8988T (cell line): ENCODE results near the gene SNRNP40.
A peak's percentile ranks its signal among the peaks of the same experiment; 100 is the strongest.
"Not testable (repeated sequence)": the region's sequence is repeated elsewhere in the genome, so short reads cannot be mapped to it uniquely, and the experiment has no call there.

Source experiments
- DNase-seq: peaks from one replicate; pipeline ENCODE4 v3.0.0; 2011

SNRNP40 gene

GRCh38 chr1:31296486-31297276, at the start of gene SNRNP40, which contains the start of gene ZCCHC17:
Gene SNRNP40 (minus strand): TSS chr1:31296788. CDS start chr1:31296751, 37 bp downstream.
Gene ZCCHC17 (plus strand): TSS chr1:31297032. CDS start chr1:31310099, 13,067 bp downstream.
- peak; percentile 71 for DNase-seq

- no peak for DNase-seq
Observed at GRCh38 chr1:31345635-31346034, 49.0 kb upstream of the SNRNP40 start.

- no peak for DNase-seq
Observed at GRCh38 chr1:31344503-31344902, 47.9 kb upstream of the SNRNP40 start.

GRCh38 chr1:31336687-31337467, 40.3 kb upstream of the SNRNP40 start:
- no peak for DNase-seq

- peak; percentile 8 for DNase-seq
Observed at GRCh38 chr1:31335007-31335406, 38.4 kb upstream of the SNRNP40 start.

GRCh38 chr1:31327381-31327780, 30.8 kb upstream of the SNRNP40 start:
- DNase-seq, result no peak

GRCh38 chr1:31326461-31326860, 29.9 kb upstream of the SNRNP40 start:
- no peak for DNase-seq

GRCh38 chr1:31324992-31325391, 28.4 kb upstream of the SNRNP40 start:
- DNase-seq, result no peak

GRCh38 chr1:31324093-31324492, 27.5 kb upstream of the SNRNP40 start:
- no peak for DNase-seq

- no peak for DNase-seq
Observed at GRCh38 chr1:31318146-31318545, 21.6 kb upstream of the SNRNP40 start.

- no peak for DNase-seq
Observed at GRCh38 chr1:31315902-31316301, 19.3 kb upstream of the SNRNP40 start.

- DNase-seq, result no peak
Observed at GRCh38 chr1:31310198-31310597, 13.6 kb upstream of the SNRNP40 start.

GRCh38 chr1:31308036-31308435, 11.4 kb upstream of the SNRNP40 start:
- DNase-seq, result no peak

GRCh38 chr1:31306278-31306677, 9.7 kb upstream of the SNRNP40 start:
- no peak for DNase-seq

- DNase-seq, result no peak
Observed at GRCh38 chr1:31302709-31303441, 6.3 kb upstream of the SNRNP40 start.

- DNase-seq, result no peak
Observed at GRCh38 chr1:31300193-31300592, 3.6 kb upstream of the SNRNP40 start.

GRCh38 chr1:31299365-31299764, 2.8 kb upstream of the SNRNP40 start:
- DNase-seq, result no peak

- no peak for DNase-seq
Observed at GRCh38 chr1:31297277-31298247, 974 bp upstream of the SNRNP40 start.

- no peak for DNase-seq
Observed at GRCh38 chr1:31295874-31296485, 608 bp downstream of the SNRNP40 start.

GRCh38 chr1:31289021-31289420, 7.6 kb downstream of the SNRNP40 start:
- DNase-seq, result no peak

GRCh38 chr1:31287791-31288190, 8.8 kb downstream of the SNRNP40 start:
- not testable (repeated sequence) for DNase-seq

GRCh38 chr1:31282426-31282825, 14.2 kb downstream of the SNRNP40 start:
- DNase-seq, result not testable (repeated sequence)
